ENCODE measurements around the gene RTP3.

The RTP3 gene

GRCh38 chr3:46496746-46497555 is 825 bp upstream of the RTP3 start:
- TF ChIP-seq CTCF (IDR thresholded peaks at IDR 0.05) = no peak

- no peak for TF ChIP-seq CTCF (IDR thresholded peaks at IDR 0.05)
Observed at GRCh38 chr3:46498916-46499519, 1.2 kb downstream of the RTP3 start.

- TF ChIP-seq CTCF (IDR thresholded peaks at IDR 0.05) = no peak
Observed at GRCh38 chr3:46500656-46501635, 3.2 kb downstream of the RTP3 start.

- TF ChIP-seq CTCF (IDR thresholded peaks at IDR 0.05) = no peak
Observed at GRCh38 chr3:46501702-46502101, 3.9 kb downstream of the RTP3 start.

- TF ChIP-seq CTCF (IDR thresholded peaks at IDR 0.05) = no peak
Observed at GRCh38 chr3:46503200-46503874, 5.6 kb downstream of the RTP3 start.

- TF ChIP-seq CTCF (IDR thresholded peaks at IDR 0.05) = no peak
Observed at GRCh38 chr3:46504789-46505188, 7.0 kb downstream of the RTP3 start.

- no peak for TF ChIP-seq CTCF (IDR thresholded peaks at IDR 0.05)
Observed at GRCh38 chr3:46505953-46506352, 8.2 kb downstream of the RTP3 start.

Measured in LNCAP (cell line).